Measurements from ENCODE around the gene SAPCD2.

GRCh38 chr9:137050570-137050969 is 19.8 kb downstream of the SAPCD2 start:
- TF ChIP-seq GATA2 (IDR thresholded peaks at IDR 0.05; ENCODE audit: low read depth, low read length) (no peak), GATA3 (IDR thresholded peaks at IDR 0.05; ENCODE audit: low read depth, low read length) (no peak)
